ENCODE data around the gene ACSF3. TPM values are rescaled to one million over a fixed set of nuclear protein-coding genes. Genes with fewer than 3 reads are reported as not detected.

Gene ACSF3
- total RNA-seq, 1 experiment from 2014 or later: 34.0 TPM

DNA sequence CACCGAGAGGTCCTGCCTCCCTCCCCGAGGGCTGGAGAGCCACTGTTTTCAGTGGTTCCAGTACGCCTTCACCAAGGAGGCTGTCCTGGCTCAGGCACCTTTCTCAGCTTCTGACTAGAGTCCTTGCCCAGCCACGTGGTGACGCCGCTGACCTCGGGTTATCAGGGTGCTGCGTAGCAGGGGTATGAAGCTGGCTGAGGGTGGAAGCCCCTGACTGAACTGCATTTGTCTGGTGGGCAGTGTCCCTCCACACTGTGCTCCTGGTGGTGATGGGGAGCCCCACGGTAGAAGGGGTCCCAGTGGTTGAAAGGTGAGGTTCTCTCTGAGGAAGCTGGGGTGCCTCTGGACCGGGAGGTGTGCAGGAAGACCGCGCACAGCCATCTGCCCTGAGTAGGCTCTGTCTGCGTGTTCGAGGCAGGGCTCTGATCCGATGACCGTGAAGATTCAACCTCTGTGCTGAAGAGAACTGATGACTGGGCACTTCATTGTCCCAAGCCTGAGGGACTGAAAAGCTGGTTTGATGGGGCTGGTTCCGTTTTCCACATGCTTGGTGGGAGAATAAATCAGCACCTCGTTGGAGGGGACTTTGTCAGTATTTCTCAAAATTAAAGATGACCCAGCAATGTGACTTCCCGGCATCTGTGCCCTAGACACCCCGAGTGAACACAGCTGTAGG is 2.5 kb downstream of the ACSF3 start:
- Histone ChIP-seq H3K9me2 (ENCODE audit: insufficient read depth) (no peaks in the 10 kb centered on the region; the same call in 1 of the 2 replicates), H3K36me3 (ENCODE audit: low read depth) (no peaks in the 10 kb centered on the region), H3K79me2 (ENCODE audit: low read depth) (peaks cover 33% of the 10 kb centered on the region), H4K20me1 (ENCODE audit: insufficient read depth) (peaks cover 14% of the 10 kb centered on the region), H3F3A (ENCODE audit: insufficient read depth, low read depth) (no peaks in the 10 kb centered on the region), H2AFZ (no peak overlapping the region), H3K27me3 (ENCODE audit: insufficient read depth, low read depth) (peaks cover 21% of the 10 kb centered on the region), H3K27ac (no peak overlapping the region), H3K4me2 (no peak overlapping the region), H3K4me1 (replicated peaks; ENCODE audit: insufficient read depth) (peaks cover 8% of the 10 kb centered on the region), H3K9me3 (ENCODE audit: insufficient read depth, low read depth) (no peaks in the 10 kb centered on the region), H3K4me3 (no peak overlapping the region)
- intact Hi-C loops (cut with micrococcal nuclease; ENCODE audit: unreplicated experiment): no loop called here
- DNase-seq: no peak
- POLR2A ChIA-PET (ENCODE audit: unreplicated experiment): no interaction called here
- BruUV-seq (replicated peaks): no TSS peak
- TF ChIP-seq, protein P1, sequence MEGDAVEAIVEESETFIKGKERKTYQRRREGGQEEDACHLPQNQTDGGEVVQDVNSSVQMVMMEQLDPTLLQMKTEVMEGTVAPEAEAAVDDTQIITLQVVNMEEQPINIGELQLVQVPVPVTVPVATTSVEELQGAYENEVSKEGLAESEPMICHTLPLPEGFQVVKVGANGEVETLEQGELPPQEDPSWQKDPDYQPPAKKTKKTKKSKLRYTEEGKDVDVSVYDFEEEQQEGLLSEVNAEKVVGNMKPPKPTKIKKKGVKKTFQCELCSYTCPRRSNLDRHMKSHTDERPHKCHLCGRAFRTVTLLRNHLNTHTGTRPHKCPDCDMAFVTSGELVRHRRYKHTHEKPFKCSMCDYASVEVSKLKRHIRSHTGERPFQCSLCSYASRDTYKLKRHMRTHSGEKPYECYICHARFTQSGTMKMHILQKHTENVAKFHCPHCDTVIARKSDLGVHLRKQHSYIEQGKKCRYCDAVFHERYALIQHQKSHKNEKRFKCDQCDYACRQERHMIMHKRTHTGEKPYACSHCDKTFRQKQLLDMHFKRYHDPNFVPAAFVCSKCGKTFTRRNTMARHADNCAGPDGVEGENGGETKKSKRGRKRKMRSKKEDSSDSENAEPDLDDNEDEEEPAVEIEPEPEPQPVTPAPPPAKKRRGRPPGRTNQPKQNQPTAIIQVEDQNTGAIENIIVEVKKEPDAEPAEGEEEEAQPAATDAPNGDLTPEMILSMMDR (conservative IDR thresholded peaks at IDR 0.05): no peak
- TF ChIP-seq EZH2 (IDR thresholded peaks at IDR 0.05; ENCODE audit: low read depth): no peak
- CTCF ChIA-PET: no interaction called here

DNA sequence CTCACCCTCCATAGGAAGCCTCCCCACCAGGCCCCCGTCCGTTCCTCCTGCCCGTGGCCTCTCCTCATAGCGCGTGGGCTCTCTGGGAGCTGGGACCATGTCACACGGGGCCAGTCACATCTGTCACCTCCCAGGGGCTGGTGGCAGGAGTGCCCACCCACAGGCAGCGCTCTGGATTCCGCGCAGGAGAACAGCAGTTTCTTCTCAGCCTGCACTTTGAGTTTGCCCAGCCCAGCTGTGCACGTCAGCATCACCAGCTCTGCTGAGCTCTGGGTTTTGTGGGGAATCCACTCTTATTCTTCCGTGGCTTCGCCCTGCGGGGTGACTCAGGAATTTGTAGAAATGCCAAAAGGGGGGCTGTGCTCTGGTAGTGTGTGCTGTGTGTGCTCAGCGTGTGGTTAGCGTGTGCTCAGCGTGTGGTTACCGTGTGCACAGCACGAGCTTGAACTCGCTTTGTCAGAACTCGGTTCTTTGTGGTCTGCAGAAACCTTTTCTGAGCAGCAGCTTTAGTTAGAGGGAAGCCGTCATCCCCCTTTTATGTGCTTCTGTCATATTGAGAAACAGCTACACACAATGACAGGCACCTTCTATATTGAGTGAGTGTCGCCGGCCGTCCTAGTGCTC is 3.2 kb downstream of the ACSF3 start:
- Histone ChIP-seq H3K9me3 (ENCODE audit: insufficient read depth, low read depth) (no peaks in the 10 kb centered on the region), H4K20me1 (ENCODE audit: insufficient read depth) (peaks cover 14% of the 10 kb centered on the region), H3K4me3 (no peak overlapping the region), H3K4me1 (replicated peaks; ENCODE audit: insufficient read depth) (peaks cover 8% of the 10 kb centered on the region), H3F3A (ENCODE audit: insufficient read depth, low read depth) (no peaks in the 10 kb centered on the region), H3K27ac (no peak overlapping the region), H3K27me3 (ENCODE audit: insufficient read depth, low read depth) (peaks cover 14% of the 10 kb centered on the region), H3K79me2 (ENCODE audit: low read depth) (peaks cover 33% of the 10 kb centered on the region), H3K36me3 (ENCODE audit: low read depth) (no peaks in the 10 kb centered on the region), H3K4me2 (no peak overlapping the region), H2AFZ (no peak overlapping the region), H3K9me2 (ENCODE audit: insufficient read depth) (no peaks in the 10 kb centered on the region; the same call in 1 of the 2 replicates)
- DNase-seq: no peak
- TF ChIP-seq EZH2 (IDR thresholded peaks at IDR 0.05; ENCODE audit: low read depth): no peak
- TF ChIP-seq, protein P1 (conservative IDR thresholded peaks at IDR 0.05): no peak
- ChIA-PET CTCF (no interaction called here), POLR2A (ENCODE audit: unreplicated experiment) (no interaction called here)
- no TSS peak for BruUV-seq (replicated peaks)
- intact Hi-C loops (cut with micrococcal nuclease; ENCODE audit: unreplicated experiment): no loop called here

DNA sequence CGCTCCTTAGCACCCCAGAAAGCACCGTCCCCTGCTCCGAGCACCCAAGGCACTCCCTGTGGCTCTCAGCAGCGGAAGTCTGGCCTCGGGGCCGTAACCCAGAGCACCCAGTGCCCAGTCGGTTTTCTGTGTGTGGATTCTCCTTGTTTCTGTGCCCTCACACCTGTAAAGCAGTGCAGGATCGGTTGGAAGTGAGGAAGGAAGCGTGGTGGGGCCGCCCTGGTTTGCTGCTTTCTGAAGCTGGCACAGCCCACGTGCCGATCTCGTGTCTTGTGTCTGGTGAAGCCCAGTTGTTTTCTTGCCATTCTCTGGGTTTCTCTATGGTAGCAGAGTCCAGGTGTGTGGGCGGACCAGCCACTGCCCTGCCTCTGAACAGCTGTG is 3.7 kb downstream of the ACSF3 start:
- no peak for DNase-seq
- no peak for TF ChIP-seq EZH2 (IDR thresholded peaks at IDR 0.05; ENCODE audit: low read depth)
- TF ChIP-seq, protein P1 (conservative IDR thresholded peaks at IDR 0.05): no peak

More for the DNA sequence above, 3.7 kb downstream of the ACSF3 start:
- Histone ChIP-seq H3K4me3 (no peak overlapping the region), H3K27me3 (ENCODE audit: insufficient read depth, low read depth) (peaks cover 8% of the 10 kb centered on the region; the same call in 1 of the 2 replicates), H3K9me3 (ENCODE audit: insufficient read depth, low read depth) (no peaks in the 10 kb centered on the region), H3K4me1 (replicated peaks; ENCODE audit: insufficient read depth) (peaks cover 8% of the 10 kb centered on the region), H3K79me2 (ENCODE audit: low read depth) (peaks cover 33% of the 10 kb centered on the region), H3K27ac (no peak overlapping the region), H3K4me2 (no peak overlapping the region), H4K20me1 (ENCODE audit: insufficient read depth) (peaks cover 14% of the 10 kb centered on the region), H3K36me3 (ENCODE audit: low read depth) (no peaks in the 10 kb centered on the region), H3F3A (ENCODE audit: insufficient read depth, low read depth) (no peaks in the 10 kb centered on the region), H3K9me2 (ENCODE audit: insufficient read depth) (no peaks in the 10 kb centered on the region; the same call in 1 of the 2 replicates), H2AFZ (no peak overlapping the region)
- intact Hi-C loops (cut with micrococcal nuclease; ENCODE audit: unreplicated experiment): no loop called here
- POLR2A ChIA-PET (ENCODE audit: unreplicated experiment): no interaction called here
- BruUV-seq (replicated peaks): no TSS peak
- CTCF ChIA-PET: no interaction called here

All from PC-9 (cell line).